HG03045 (cell line): Measurements from ENCODE around the gene POP7.
"Not testable (repeated sequence)": the region's sequence is repeated elsewhere in the genome, so short reads cannot be mapped to it uniquely, and the experiment has no call there.

Experiments used
- ATAC-seq: cut with Tn5 transposase; IDR thresholded peaks from one replicate; pipeline ENCODE4 v1.9.1; 2021; ENCODE audit warnings: mild to moderate bottlenecking, moderate library complexity; ENCODE audit not compliant: unreplicated experiment

The POP7 gene

GRCh38 chr7:100691676-100692577 lies 14.0 kb upstream of the POP7 start:
- no peak for ATAC-seq

DNA sequence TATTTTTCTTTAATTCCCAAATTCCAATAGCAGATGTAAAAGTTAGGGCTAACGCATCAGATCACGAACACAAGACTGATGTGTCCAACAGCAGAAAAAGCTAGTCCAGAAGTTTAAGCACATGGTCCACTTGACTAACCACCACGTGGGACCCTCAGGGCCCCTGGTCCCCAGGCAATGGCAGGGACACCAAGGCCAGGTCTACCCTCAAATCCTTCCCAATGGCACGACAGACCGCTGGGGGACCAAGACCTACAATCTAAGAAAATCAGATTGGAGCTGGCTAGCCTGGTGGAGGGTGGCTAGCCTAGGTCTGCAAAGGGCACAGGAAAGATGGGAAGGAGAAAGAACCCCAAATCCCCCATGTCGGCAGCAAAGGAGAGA lies 13.4 kb upstream of the POP7 start:
- no peak for ATAC-seq

- peak; percentile 23 for ATAC-seq
Measured at GRCh38 chr7:100693312-100694097, 12.4 kb upstream of the POP7 start.

DNA sequence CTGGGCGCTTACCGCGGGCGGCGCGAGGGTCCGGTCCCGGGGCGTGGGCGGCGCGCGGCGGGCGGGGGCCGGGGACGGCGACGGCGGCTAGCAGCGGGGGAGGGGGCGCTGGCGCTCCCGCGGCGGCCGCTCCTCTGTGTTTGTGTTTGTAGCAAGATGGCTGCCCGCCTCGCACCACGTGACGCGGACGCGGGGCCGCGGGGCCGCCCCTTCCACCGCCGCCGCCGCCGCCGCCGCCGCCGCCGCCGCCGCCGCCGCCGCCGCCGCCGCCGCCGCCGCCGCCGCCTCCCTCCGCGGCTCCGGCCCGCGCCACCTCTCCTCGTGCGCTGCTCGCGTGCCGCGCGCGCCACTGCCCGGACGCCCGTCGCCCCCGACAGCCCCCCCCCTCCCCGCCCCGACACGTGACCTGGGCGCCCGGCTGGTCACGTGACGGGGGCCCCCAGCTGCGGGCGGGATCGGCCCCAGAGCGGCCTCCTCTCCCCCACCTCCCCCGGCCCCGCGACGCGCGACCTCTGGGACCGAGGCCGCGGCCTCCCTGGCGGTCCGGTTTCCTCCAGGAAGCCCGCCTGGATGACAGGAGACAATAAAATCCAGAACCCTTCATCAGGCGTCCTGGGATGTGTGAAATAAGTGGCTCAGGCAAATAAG lies 11.7 kb upstream of the POP7 start, which contains the start of gene GIGYF1:
Gene GIGYF1 (minus strand): TSS at position 153 of the 648 bp plus-strand sequence. CDS start 6,012 bp downstream, outside the sequence.
- ATAC-seq, result peak; percentile 54

- no peak for ATAC-seq
Measured at GRCh38 chr7:100696123-100696521, 9.8 kb upstream of the POP7 start.

- ATAC-seq, result no peak
Measured at GRCh38 chr7:100699018-100699417, 6.9 kb upstream of the POP7 start.

- ATAC-seq, result not testable (repeated sequence)
Measured at GRCh38 chr7:100701089-100701488, 4.8 kb upstream of the POP7 start.

DNA sequence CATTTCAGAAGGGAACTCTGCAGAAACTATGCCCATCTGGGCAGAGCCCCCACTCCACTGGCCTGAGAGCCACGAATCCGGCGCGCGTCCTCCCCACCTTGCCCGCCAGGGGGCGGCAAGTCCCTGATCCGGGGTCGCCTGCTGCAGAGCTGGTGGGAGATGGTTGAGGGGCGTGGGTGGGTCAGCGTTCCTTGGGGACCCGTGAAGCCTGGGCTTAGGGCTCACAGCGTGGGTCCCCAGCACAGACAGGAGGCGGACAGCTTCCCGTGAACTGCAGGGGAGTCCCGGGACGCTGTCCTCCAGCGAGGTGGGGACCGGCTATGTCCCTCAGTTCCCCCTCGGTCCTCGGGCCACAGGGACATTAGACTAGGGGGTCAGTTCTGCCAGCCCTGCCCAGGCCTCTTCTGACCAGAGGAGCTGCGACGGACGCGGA lies 585 bp upstream of the POP7 start:
- ATAC-seq, result peak; percentile 54

DNA sequence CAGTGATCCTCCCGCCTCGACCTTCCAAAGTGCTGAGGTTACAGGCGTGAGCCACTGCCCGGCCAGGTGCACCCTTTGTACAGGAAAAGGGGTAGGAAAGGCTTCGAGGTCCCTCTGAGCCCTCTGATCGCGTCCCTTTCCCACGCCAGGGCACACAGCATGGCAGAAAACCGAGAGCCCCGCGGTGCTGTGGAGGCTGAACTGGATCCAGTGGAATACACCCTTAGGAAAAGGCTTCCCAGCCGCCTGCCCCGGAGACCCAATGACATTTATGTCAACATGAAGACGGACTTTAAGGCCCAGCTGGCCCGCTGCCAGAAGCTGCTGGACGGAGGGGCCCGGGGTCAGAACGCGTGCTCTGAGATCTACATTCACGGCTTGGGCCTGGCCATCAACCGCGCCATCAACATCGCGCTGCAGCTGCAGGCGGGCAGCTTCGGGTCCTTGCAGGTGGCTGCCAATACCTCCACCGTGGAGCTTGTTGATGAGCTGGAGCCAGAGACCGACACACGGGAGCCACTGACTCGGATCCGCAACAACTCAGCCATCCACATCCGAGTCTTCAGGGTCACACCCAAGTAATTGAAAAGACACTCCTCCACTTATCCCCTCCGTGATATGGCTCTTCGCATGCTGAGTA lies 871 bp downstream of the POP7 start:
- no peak for ATAC-seq

DNA sequence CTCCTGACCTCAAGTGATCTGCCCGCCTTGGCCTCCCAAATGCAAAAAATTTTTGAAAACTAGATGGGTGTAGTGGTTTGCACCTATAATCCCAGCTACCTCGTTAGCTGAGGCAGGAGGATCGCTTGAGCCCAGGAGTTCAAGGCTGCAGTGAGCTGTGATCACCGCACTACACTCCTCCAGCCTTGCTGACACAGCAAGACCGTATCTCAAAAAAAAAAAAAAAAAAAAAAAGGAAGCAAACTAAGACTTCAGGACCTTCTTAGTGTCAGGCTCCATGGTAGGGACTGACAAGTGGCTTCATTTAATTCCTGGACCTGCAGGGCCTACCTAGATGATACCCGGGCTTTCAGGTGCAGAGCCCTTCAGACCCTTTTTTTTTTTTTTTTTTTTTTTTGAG lies 2.5 kb downstream of the POP7 start:
- ATAC-seq, result no peak

- ATAC-seq, result no peak
Measured at GRCh38 chr7:100710452-100710851, 4.5 kb downstream of the POP7 start.

- ATAC-seq, result no peak
Measured at GRCh38 chr7:100711369-100711768, 5.4 kb downstream of the POP7 start.

GRCh38 chr7:100714725-100715124 lies 8.8 kb downstream of the POP7 start:
- no peak for ATAC-seq

- ATAC-seq, result not testable (repeated sequence)
Measured at GRCh38 chr7:100717073-100717472, 11.2 kb downstream of the POP7 start.

- no peak for ATAC-seq
Measured at GRCh38 chr7:100719523-100720278, 13.8 kb downstream of the POP7 start.

- ATAC-seq, result no peak
Measured at GRCh38 chr7:100720279-100720670, 14.4 kb downstream of the POP7 start, which contains the start of gene EPO. EPO (plus strand) TSS chr7:100720468; CDS start chr7:100720981, 513 bp downstream.

DNA sequence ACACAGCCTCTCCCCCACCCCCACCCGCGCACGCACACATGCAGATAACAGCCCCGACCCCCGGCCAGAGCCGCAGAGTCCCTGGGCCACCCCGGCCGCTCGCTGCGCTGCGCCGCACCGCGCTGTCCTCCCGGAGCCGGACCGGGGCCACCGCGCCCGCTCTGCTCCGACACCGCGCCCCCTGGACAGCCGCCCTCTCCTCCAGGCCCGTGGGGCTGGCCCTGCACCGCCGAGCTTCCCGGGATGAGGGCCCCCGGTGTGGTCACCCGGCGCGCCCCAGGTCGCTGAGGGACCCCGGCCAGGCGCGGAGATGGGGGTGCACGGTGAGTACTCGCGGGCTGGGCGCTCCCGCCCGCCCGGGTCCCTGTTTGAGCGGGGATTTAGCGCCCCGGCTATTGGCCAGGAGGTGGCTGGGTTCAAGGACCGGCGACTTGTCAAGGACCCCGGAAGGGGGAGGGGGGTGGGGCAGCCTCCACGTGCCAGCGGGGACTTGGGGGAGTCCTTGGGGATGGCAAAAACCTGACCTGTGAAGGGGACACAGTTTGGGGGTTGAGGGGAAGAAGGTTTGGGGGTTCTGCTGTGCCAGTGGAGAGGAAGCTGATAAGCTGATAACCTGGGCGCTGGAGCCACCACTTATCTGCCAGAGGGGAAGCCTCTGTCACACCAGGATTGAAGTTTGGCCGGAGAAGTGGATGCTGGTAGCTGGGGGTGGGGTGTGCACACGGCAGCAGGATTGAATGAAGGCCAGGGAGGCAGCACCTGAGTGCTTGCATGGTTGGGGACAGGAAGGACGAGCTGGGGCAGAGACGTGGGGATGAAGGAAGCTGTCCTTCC lies 15.0 kb downstream of the POP7 start:
- no peak for ATAC-seq

- ATAC-seq, result no peak
Measured at GRCh38 chr7:100721505-100721812, 15.5 kb downstream of the POP7 start.

DNA sequence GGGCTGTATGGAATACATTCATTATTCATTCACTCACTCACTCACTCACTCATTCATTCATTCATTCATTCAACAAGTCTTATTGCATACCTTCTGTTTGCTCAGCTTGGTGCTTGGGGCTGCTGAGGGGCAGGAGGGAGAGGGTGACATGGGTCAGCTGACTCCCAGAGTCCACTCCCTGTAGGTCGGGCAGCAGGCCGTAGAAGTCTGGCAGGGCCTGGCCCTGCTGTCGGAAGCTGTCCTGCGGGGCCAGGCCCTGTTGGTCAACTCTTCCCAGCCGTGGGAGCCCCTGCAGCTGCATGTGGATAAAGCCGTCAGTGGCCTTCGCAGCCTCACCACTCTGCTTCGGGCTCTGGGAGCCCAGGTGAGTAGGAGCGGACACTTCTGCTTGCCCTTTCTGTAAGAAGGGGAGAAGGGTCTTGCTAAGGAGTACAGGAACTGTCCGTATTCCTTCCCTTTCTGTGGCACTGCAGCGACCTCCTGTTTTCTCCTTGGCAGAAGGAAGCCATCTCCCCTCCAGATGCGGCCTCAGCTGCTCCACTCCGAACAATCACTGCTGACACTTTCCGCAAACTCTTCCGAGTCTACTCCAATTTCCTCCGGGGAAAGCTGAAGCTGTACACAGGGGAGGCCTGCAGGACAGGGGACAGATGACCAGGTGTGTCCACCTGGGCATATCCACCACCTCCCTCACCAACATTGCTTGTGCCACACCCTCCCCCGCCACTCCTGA lies 16.7 kb downstream of the POP7 start:
- ATAC-seq, result no peak
